H9 (cell line): ENCODE measurements around the gene WDR89. TPM values are rescaled to one million over a fixed set of nuclear protein-coding genes. Genes with fewer than 3 reads are reported as not detected.

Experiments used
- DNase-seq: peaks from one replicate; pipeline ENCODE4 v3.0.0-alpha.2; 2017
- H2AFZ ChIP-seq: one replicate; pipeline ENCODE4 v1.6.1; 2013; ENCODE audit warnings: mild to moderate bottlenecking, low read length, control low read depth, moderate library complexity
- H2AK5ac ChIP-seq: 2 replicates; pipeline ENCODE4 v1.6.1; 2013; ENCODE audit warnings: low read length, control low read depth, mixed read lengths; ENCODE audit not compliant: insufficient read length
- H2BK120ac ChIP-seq: one replicate; pipeline ENCODE4 v1.6.1; 2013; ENCODE audit warnings: low read depth, mild to moderate bottlenecking, low read length, control low read depth, inconsistent platforms; ENCODE audit not compliant: poor library complexity, severe bottlenecking
- H2BK12ac ChIP-seq: 2 replicates; pipeline ENCODE4 v1.6.1; 2013; ENCODE audit warnings: low read length, control low read depth, mixed read lengths, low read depth; ENCODE audit not compliant: insufficient read length
- H2BK15ac ChIP-seq: 2 replicates; pipeline ENCODE4 v1.6.1; 2013; ENCODE audit warnings: low read depth, low read length, control low read depth
- H2BK20ac ChIP-seq: one replicate; pipeline ENCODE4 v1.6.1; 2013; ENCODE audit warnings: low read depth, mild to moderate bottlenecking, low read length, control low read depth, inconsistent platforms; ENCODE audit not compliant: poor library complexity, severe bottlenecking
- H2BK5ac ChIP-seq: 2 replicates; pipeline ENCODE4 v1.6.1; 2013; ENCODE audit warnings: low read length, control low read depth, mixed read lengths; ENCODE audit not compliant: insufficient read length
- H3K14ac ChIP-seq: 2 replicates; pipeline ENCODE4 v1.6.1; 2013; ENCODE audit warnings: low read length, control low read depth; ENCODE audit not compliant: insufficient read depth
- H3K18ac ChIP-seq: 2 replicates; pipeline ENCODE4 v1.6.1; 2013; ENCODE audit warnings: low read depth, mild to moderate bottlenecking, mixed read lengths, low read length, control low read depth; ENCODE audit not compliant: insufficient read length
- H3K23ac ChIP-seq: 2 replicates; pipeline ENCODE4 v1.6.1; 2013; ENCODE audit warnings: low read length, control low read depth, mixed read lengths, low read depth; ENCODE audit not compliant: insufficient read length
- H3K23me2 ChIP-seq: 2 replicates; pipeline ENCODE4 v1.6.1; 2013; ENCODE audit warnings: low read depth, mild to moderate bottlenecking, mixed read lengths, low read length, control low read depth; ENCODE audit not compliant: insufficient read length, poor library complexity, severe bottlenecking
- H3K27ac ChIP-seq: 2 replicates; pipeline ENCODE4 v1.5.1; 2013; ENCODE audit warnings: low read length, control low read depth, mixed read lengths, low read depth; ENCODE audit not compliant: insufficient read length
- H3K27me3 ChIP-seq: 2 replicates; pipeline ENCODE4 v1.6.1; 2013; ENCODE audit warnings: low read length, control low read depth, inconsistent platforms; ENCODE audit not compliant: insufficient read depth
- H3K4ac ChIP-seq: 2 replicates; pipeline ENCODE4 v1.6.1; 2013; ENCODE audit warnings: low read depth, mild to moderate bottlenecking, control low read depth, inconsistent platforms, low read length, moderate library complexity
- H3K4me1 ChIP-seq: 2 replicates; pipeline ENCODE4 v1.6.1; 2013; ENCODE audit warnings: low read length, control low read depth, inconsistent platforms; ENCODE audit not compliant: insufficient read depth
- H3K4me2 ChIP-seq: 2 replicates; pipeline ENCODE4 v1.6.1; 2013; ENCODE audit warnings: low read length, control low read depth, mixed read lengths; ENCODE audit not compliant: insufficient read length, insufficient read depth
- H3K56ac ChIP-seq: 2 replicates; pipeline ENCODE4 v1.6.1; 2013; ENCODE audit warnings: low read depth, mild to moderate bottlenecking, mixed read lengths, low read length, control low read depth; ENCODE audit not compliant: insufficient read length
- H3K79me1 ChIP-seq: 2 replicates; pipeline ENCODE4 v1.6.1; 2013; ENCODE audit warnings: low read depth, mild to moderate bottlenecking, moderate library complexity, low read length, control low read depth, inconsistent platforms; ENCODE audit not compliant: insufficient read depth, poor library complexity, severe bottlenecking
- H3K79me2 ChIP-seq: 2 replicates; pipeline ENCODE4 v1.6.1; 2013; ENCODE audit warnings: low read length, control low read depth, inconsistent platforms; ENCODE audit not compliant: insufficient read depth
- H3K9ac ChIP-seq: 2 replicates; pipeline ENCODE4 v1.6.1; 2013; ENCODE audit warnings: low read length, control low read depth, mixed read lengths; ENCODE audit not compliant: insufficient read length; ENCODE audit errors: extremely low read depth
- H3K9me3 ChIP-seq: one replicate; pipeline ENCODE4 v1.6.1; 2013; ENCODE audit warnings: low read depth, low read length, inconsistent platforms; ENCODE audit not compliant: control insufficient read depth
- H3T11ph ChIP-seq: one replicate; pipeline ENCODE4 v1.6.1; 2013; ENCODE audit warnings: mild to moderate bottlenecking, low read length, control low read depth, inconsistent platforms
- H4K20me1 ChIP-seq: one replicate; pipeline ENCODE4 v1.6.1; 2013; ENCODE audit not compliant: control insufficient read depth, insufficient read length, insufficient read depth
- H4K5ac ChIP-seq: 2 replicates; pipeline ENCODE4 v1.6.1; 2013; ENCODE audit warnings: low read depth, mild to moderate bottlenecking, mixed read lengths, low read length, control low read depth; ENCODE audit not compliant: insufficient read length
- H4K8ac ChIP-seq: replicated peaks from 2 replicates; pipeline ENCODE4 v1.6.1; 2013; ENCODE audit warnings: low read length, control low read depth, mixed read lengths, low read depth; ENCODE audit not compliant: insufficient read length
- H4K91ac ChIP-seq: 2 replicates; pipeline ENCODE4 v1.6.1; 2013; ENCODE audit warnings: low read depth, mild to moderate bottlenecking, moderate library complexity, mixed read lengths, low read length, control low read depth; ENCODE audit not compliant: insufficient read length
- H3K27ac Mint-ChIP-seq, 3 experiments: 2 replicates in 2 of 3; 3 replicates in 1 of 3; pipeline ENCODE4 v1.8.0; 2020 to 2021; ENCODE audit warnings: mixed read lengths in 3 of 3, mild to moderate bottlenecking in 1 of 3, moderate library complexity in 1 of 3
- H3K27me3 Mint-ChIP-seq: 2 replicates; pipeline ENCODE4 v1.8.0; 2021; ENCODE audit warnings: low read depth, mild to moderate bottlenecking, moderate library complexity, mixed read lengths
- H3K36me3 Mint-ChIP-seq, 3 experiments: 2 replicates in 2 of 3; 3 replicates in 1 of 3; pipeline ENCODE4 v1.8.0; 2020 to 2021; ENCODE audit warnings: low read depth in 3 of 3, mixed read lengths in 3 of 3; ENCODE audit not compliant: insufficient read depth in 1 of 3
- H3K4me1 Mint-ChIP-seq, 2 experiments: 2 replicates each; pipeline ENCODE4 v1.8.0; 2020; ENCODE audit warnings: mixed read lengths in 2 of 2
- H3K4me3 Mint-ChIP-seq, 2 experiments: 2 replicates in 1 of 2; 3 replicates in 1 of 2; pipeline ENCODE4 v1.8.0; 2020 to 2021; ENCODE audit warnings: mild to moderate bottlenecking in 2 of 2, mixed read lengths in 2 of 2, moderate library complexity in 1 of 2
- H3K9me3 Mint-ChIP-seq, 2 experiments: 2 replicates in 1 of 2; 3 replicates in 1 of 2; pipeline ENCODE4 v1.8.0; 2020; ENCODE audit warnings: mild to moderate bottlenecking in 2 of 2, mixed read lengths in 2 of 2, moderate library complexity in 1 of 2
- CTCF ChIP-seq: fragments of 200-600 bp; sonication (generic); conservative IDR thresholded peaks from 3 replicates; pipeline ENCODE4 v1.8.0; 2021; ENCODE audit warnings: antibody characterized with exemption, mild to moderate bottlenecking
- WGBS: extraction: QIAGEN DNeasy Blood & Tissue Kit; methylation state at CpG from one replicate; pipeline ENCODE4 v1.1.7; 2013; ENCODE audit warnings: missing lambda C conversion rate, low lambda C conversion rate, mixed read lengths; ENCODE audit not compliant: insufficient read length; ENCODE audit errors: extremely low coverage; 5-methylcytosine and 5-hydroxymethylcytosine counted together
- total RNA-seq: library from RNA; stranded (reverse); gene quantifications from 2 replicates; pipeline ENCODE4 v1.2.1, GENCODE V29; 2021

The WDR89 gene
- total RNA-seq, 1 experiment from 2014 or later, result 24.0 TPM

- Histone ChIP-seq H4K91ac (no peak overlapping the region), H3K23ac (no peak overlapping the region), H2BK15ac (no peak overlapping the region), H3K9ac (no peak overlapping the region), H3K79me1 (peaks cover 15% of the 10 kb centered on the region), H3K4ac (no peak overlapping the region), H2BK20ac (no peak overlapping the region), H3K27me3 (no peaks in the 10 kb centered on the region), H4K5ac (no peak overlapping the region), H2BK5ac (no peak overlapping the region), H3K4me1 (no peaks in the 10 kb centered on the region), H3K23me2 (no peaks in the 10 kb centered on the region), H2BK12ac (no peak overlapping the region), H3K79me2 (peaks cover 6% of the 10 kb centered on the region; the same call in 1 of the 2 replicates), H3K56ac (no peak overlapping the region), H4K20me1 (no peaks in the 10 kb centered on the region), H3K27ac (no peak overlapping the region), H3K18ac (no peak overlapping the region), H2AK5ac (no peak overlapping the region), H3K14ac (no peak overlapping the region), H2AFZ (no peak overlapping the region), H2BK120ac (no peak overlapping the region), H3K9me3 (no peaks in the 10 kb centered on the region), H4K8ac (no peak overlapping the region), H3K4me2 (no peak overlapping the region), H3T11ph (no peak overlapping the region)
- Mint-ChIP-seq H3K27me3 (no peaks in the 10 kb centered on the region), H3K4me3 (no peak overlapping the region), H3K4me1 (peaks cover 4 to 5% of the 10 kb centered on the region in 2 experiments), H3K27ac (no peak overlapping the region), H3K36me3 (peaks cover 8 to 14% (median 11%) of the 10 kb centered on the region in 3 experiments; a peak in 5 of 7 replicates), H3K9me3 (no peaks in the 10 kb centered on the region)
- no CpG with 5 or more reads among the region's 4 CpGs for WGBS
- TF ChIP-seq CTCF, result no peak
- DNase-seq, result no peak
Measured at GRCh38 chr14:63614679-63615363, 26.9 kb downstream of the WDR89 start.
